IMR-90 (cell line): ENCODE results near the gene MMP2. TPM values are rescaled to one million over a fixed set of nuclear protein-coding genes. Genes with fewer than 3 reads are reported as not detected.
A peak's percentile ranks its signal among the peaks of the same experiment; 100 is the strongest.

Experiments used
- ATAC-seq: fragments of 200-7000 bp; cut with Tn5 transposase; 2 replicates; pipeline ENCODE4 v1.9.1; 2020; ENCODE audit warnings: low read depth, mild to moderate bottlenecking, moderate library complexity
- BruUV-seq: library from RNA; stranded (reverse); fragments of 400-500 nt; replicated peaks from 2 replicates; lab custom pipeline; 2021; lab: Mats Ljungman, UMichigan
- CTCF ChIA-PET: fragments of 300-600 bp; formaldehyde crosslinking; extraction: SDS; loops from one replicate; lab custom pipeline; 2021; ENCODE audit warnings: antibody characterized with exemption; lab: Yijun Ruan, JAX
- POLR2A ChIA-PET: fragments of 300-600 bp; sonication (Branson Sonifier 250); formaldehyde crosslinking; loops from one replicate; lab custom pipeline; 2022; ENCODE audit warnings: antibody characterized with exemption; ENCODE audit not compliant: unreplicated experiment; lab: Charles Lee
- DNase-seq: peaks from one replicate; pipeline ENCODE4 v3.0.0; 2013
- H2AFZ ChIP-seq: replicated peaks from 2 replicates; pipeline ENCODE3; 2013; ENCODE audit warnings: low read length, mild to moderate bottlenecking; ENCODE audit not compliant: poor library complexity
- H2AK5ac ChIP-seq: 2 replicates; pipeline ENCODE4 v1.6.1; 2013; ENCODE audit warnings: low read depth, low read length, inconsistent platforms
- H2AK9ac ChIP-seq: replicated peaks from 2 replicates; pipeline ENCODE3; 2013; ENCODE audit warnings: mild to moderate bottlenecking, low read depth, low read length, moderate library complexity; ENCODE audit not compliant: poor library complexity
- H2BK120ac ChIP-seq: 2 replicates; pipeline ENCODE4 v1.6.1; 2013; ENCODE audit warnings: low read depth, low read length, inconsistent platforms
- H2BK15ac ChIP-seq: 3 replicates; pipeline ENCODE4 v1.6.1; 2013; ENCODE audit warnings: low read depth, low read length, inconsistent platforms
- H2BK20ac ChIP-seq: 2 replicates; pipeline ENCODE4 v1.6.1; 2013; ENCODE audit warnings: low read depth, mild to moderate bottlenecking, inconsistent platforms, low read length, moderate library complexity
- H2BK5ac ChIP-seq: 2 replicates; pipeline ENCODE4 v1.6.1; 2013; ENCODE audit warnings: mild to moderate bottlenecking, low read depth, low read length, inconsistent platforms; ENCODE audit not compliant: poor library complexity, severe bottlenecking
- H3K14ac ChIP-seq: replicated peaks from 2 replicates; pipeline ENCODE4 v1.6.1; 2013; ENCODE audit warnings: low read depth, low read length, inconsistent platforms
- H3K18ac ChIP-seq: 2 replicates; pipeline ENCODE4 v1.6.1; 2013; ENCODE audit warnings: low read depth, low read length, control low read depth
- H3K23ac ChIP-seq: 2 replicates; pipeline ENCODE4 v1.6.1; 2013; ENCODE audit warnings: low read depth, low read length, inconsistent platforms
- H3K27ac ChIP-seq: 2 replicates; pipeline ENCODE4 v1.5.1; 2013; ENCODE audit warnings: mild to moderate bottlenecking, control low read depth, low read length; ENCODE audit not compliant: insufficient read depth
- H3K27me3 ChIP-seq: 2 replicates; pipeline ENCODE4 v1.6.1; 2013; ENCODE audit warnings: low read length; ENCODE audit not compliant: control insufficient read depth, insufficient read depth
- H3K36me3 ChIP-seq: 2 replicates; pipeline ENCODE4 v1.6.1; 2013; ENCODE audit warnings: low read length, mixed read lengths; ENCODE audit not compliant: control insufficient read depth, insufficient read depth
- H3K4ac ChIP-seq: 2 replicates; pipeline ENCODE4 v1.6.1; 2013; ENCODE audit warnings: low read depth, low read length, inconsistent platforms
- H3K4me1 ChIP-seq: 2 replicates; pipeline ENCODE4 v1.6.1; 2013; ENCODE audit warnings: low read length, mixed read lengths; ENCODE audit not compliant: control insufficient read depth, insufficient read depth
- H3K4me2 ChIP-seq: 2 replicates; pipeline ENCODE4 v1.6.1; 2013; ENCODE audit warnings: low read depth, mild to moderate bottlenecking, control low read depth, low read length, moderate library complexity
- H3K4me3 ChIP-seq: 2 replicates; pipeline ENCODE4 v1.5.1; 2013; ENCODE audit warnings: low read depth, mild to moderate bottlenecking, control low read depth, low read length, moderate library complexity; ENCODE audit not compliant: insufficient read depth
- H3K56ac ChIP-seq: 2 replicates; pipeline ENCODE4 v1.6.1; 2013; ENCODE audit warnings: low read length, inconsistent platforms; ENCODE audit not compliant: insufficient read depth; ENCODE audit errors: extremely low read depth
- H3K79me1 ChIP-seq, 2 experiments: 2 replicates each; pipeline ENCODE4 v1.6.1; 2013; ENCODE audit warnings: low read length in 2 of 2, inconsistent platforms in 1 of 2, low read depth in 1 of 2
- H3K9ac ChIP-seq: 2 replicates; pipeline ENCODE4 v1.6.1; 2013; ENCODE audit warnings: low read depth, low read length, control low read depth
- H3K9me1 ChIP-seq: 2 replicates; pipeline ENCODE4 v1.6.1; 2013; ENCODE audit warnings: low read length, inconsistent platforms; ENCODE audit not compliant: insufficient read depth
- H3K9me3 ChIP-seq: 2 replicates; pipeline ENCODE4 v1.6.1; 2013; ENCODE audit warnings: low read length; ENCODE audit not compliant: control insufficient read depth, insufficient read depth
- H4K20me1 ChIP-seq: 2 replicates; pipeline ENCODE4 v1.6.1; 2013; ENCODE audit warnings: low read length, inconsistent platforms; ENCODE audit not compliant: insufficient read depth
- H4K5ac ChIP-seq: 2 replicates; pipeline ENCODE4 v1.6.1; 2013; ENCODE audit warnings: mild to moderate bottlenecking, low read depth, low read length, control low read depth
- H4K8ac ChIP-seq, 2 experiments: 2 replicates each; pipeline ENCODE4 v1.6.1; 2013; ENCODE audit warnings: low read depth in 2 of 2, low read length in 2 of 2, control low read depth in 1 of 2, inconsistent platforms in 1 of 2
- H4K91ac ChIP-seq: 2 replicates; pipeline ENCODE4 v1.6.1; 2013; ENCODE audit warnings: low read depth, low read length, inconsistent platforms; ENCODE audit not compliant: insufficient read depth
- MAFK ChIP-seq: IDR thresholded peaks from 2 replicates; pipeline ENCODE4 v1.6.1; 2012; ENCODE audit warnings: low read depth, low read length, improper control_type of control experiment
- MXI1 ChIP-seq: IDR thresholded peaks from 2 replicates; pipeline ENCODE4 v1.6.1; 2012; ENCODE audit warnings: low read depth, mild to moderate bottlenecking, low read length, moderate library complexity, borderline replicate concordance
- POLR2A ChIP-seq: IDR thresholded peaks from 2 replicates; pipeline ENCODE4 v1.6.1; 2012; ENCODE audit warnings: mild to moderate bottlenecking, low read depth, low read length
- RAD21 ChIP-seq: IDR thresholded peaks from 2 replicates; pipeline ENCODE4 v1.6.1; 2012; ENCODE audit warnings: low read length, improper control_type of control experiment
- WGBS, 2 experiments: methylation state at CpG; one replicate each; pipeline versions ENCODE4 v1.1.5 to v1.1.7; 2013; ENCODE audit warnings: missing lambda C conversion rate in 2 of 2; ENCODE audit not compliant: insufficient read length in 1 of 2; ENCODE audit errors: extremely low coverage in 2 of 2; 5-methylcytosine and 5-hydroxymethylcytosine counted together
- dilution Hi-C: fragments of 300-500 bp; cut with HindIII; formaldehyde crosslinking; loops from one replicate; pipeline ENCODE4 v1.14.3; 2018; ENCODE audit warnings: low sequenced_read_pairs; ENCODE audit not compliant: unreplicated experiment
- in situ Hi-C: fragments of 300-500 bp; cut with MboI; formaldehyde crosslinking; loops from 3 replicates; pipeline ENCODE4 v1.14.3; 2019; ENCODE audit warnings: low sequenced_read_pairs, inconsistent platforms, mixed read lengths
- intact Hi-C: fragments of 100-400 bp; cut with micrococcal nuclease; formaldehyde crosslinking; loops from 2 replicates; pipeline ENCODE4 v1.10.0; 2022
- polyA plus RNA-seq, 3 experiments: library from polyadenylated mRNA; depleted of rRNA; stranded (reverse); fragments of >200 nt; gene quantifications; 2 replicates each; pipeline ENCODE4 v1.2.3, GENCODE V29; 2012; ENCODE audit warnings: low replicate concordance in 1 of 3
- total RNA-seq: library from RNA; depleted of rRNA; stranded (reverse); fragments of >200 nt; gene quantifications from 2 replicates; pipeline ENCODE4 v1.2.3, GENCODE V29; 2012

The MMP2 gene
- total and polyA plus RNA-seq, 2 of the 4 experiments (the other 2 are of a cell fraction), result 240 to 574 TPM

DNA sequence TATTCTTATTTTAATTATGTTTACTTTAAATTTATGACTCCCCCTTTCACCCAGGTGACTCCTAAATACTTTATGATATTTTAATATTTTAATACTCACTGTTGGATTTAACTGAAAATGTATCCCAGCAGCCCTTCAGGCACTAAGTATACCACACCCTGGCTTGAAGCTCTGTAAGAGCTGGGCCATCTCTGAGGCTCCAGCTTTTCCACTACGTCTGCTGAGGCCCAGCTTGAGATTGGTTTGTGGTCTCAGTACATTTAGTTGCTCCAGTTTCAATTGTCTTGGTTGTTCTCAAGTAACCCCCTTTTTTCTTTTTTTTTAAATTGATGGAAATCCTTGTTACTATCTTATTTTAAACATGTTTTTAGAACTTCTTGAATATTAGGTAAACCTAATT, 60.5 kb downstream of the MMP2 start:
- Histone ChIP-seq H4K8ac (0 out of 4 replicates have a peak overlapping the region, but pooled peaks of 1 of the 2 experiments have one; percentile 1), H3K4me2 (no peak overlapping the region)

More for the DNA sequence above, 60.5 kb downstream of the MMP2 start:
- Histone ChIP-seq H3K27ac (no peak overlapping the region), H4K5ac (no peak overlapping the region), H3K36me3 (no peaks in the 10 kb centered on the region), H3K4me3 (no peak overlapping the region), H3K4me1 (peaks cover 6% of the 10 kb centered on the region), H3K9me1 (peaks cover 6% of the 10 kb centered on the region), H3K56ac (no peak overlapping the region), H2BK5ac (no peak overlapping the region), H2AK5ac (no peak overlapping the region), H3K79me1 (no peaks in the 10 kb centered on the region; a peak in 1 of 4 replicates), H3K4ac (0 out of 2 replicates have a peak overlapping the region, but pooled peaks have one; percentile 10), H2BK15ac (no peak overlapping the region), H2BK20ac (no peak overlapping the region), H3K14ac (no peak overlapping the region), H3K23ac (no peak overlapping the region), H3K9me3 (no peaks in the 10 kb centered on the region), H3K9ac (no peak overlapping the region), H2AFZ (no peak overlapping the region), H2BK120ac (0 out of 2 replicates have a peak overlapping the region, but pooled peaks have one; percentile 25), H2AK9ac (no peak overlapping the region), H3K27me3 (no peaks in the 10 kb centered on the region), H4K20me1 (no peaks in the 10 kb centered on the region), H4K91ac (no peak overlapping the region), H3K18ac (no peak overlapping the region)
- POLR2A ChIA-PET, result no interaction called here
- no peak for DNase-seq
- dilution Hi-C loops, result no loop called here
- in situ Hi-C loops, result no loop called here
- CTCF ChIA-PET, result interaction anchor here (0.7 to 1.6 kb wide), 2 partner anchors 75 to 1601 kb away, joined by 4 to 7 read pairs; no protein-coding TSS in a partner anchor
- TF ChIP-seq RAD21 (no peak), POLR2A (no peak), MAFK (no peak), MXI1 (no peak)
- intact Hi-C loops, result no loop called here
- no CpG with 5 or more reads among the region's 1 CpG for WGBS, 2 experiments
- no TSS peak for BruUV-seq
- no peak for ATAC-seq
